ENCODE measurements around the gene ZFYVE28. TPM values are rescaled to one million over a fixed set of nuclear protein-coding genes. Genes with fewer than 3 reads are reported as not detected.

The ZFYVE28 gene
- total RNA-seq, 1 donor from 2014 or later: 2.0 TPM

GRCh38 chr4:2243681-2244380, 174.6 kb downstream of the ZFYVE28 start:
- Histone ChIP-seq H3K4me3 (ENCODE audit: low read depth, low read length) (no peak overlapping the region), H3K27me3 (ENCODE audit: control insufficient read depth, insufficient read depth, low read length) (no peaks in the 10 kb centered on the region), H3K36me3 (ENCODE audit: control insufficient read depth, insufficient read depth, low read length) (no peaks in the 10 kb centered on the region)
- TF ChIP-seq CTCF (IDR thresholded peaks at IDR 0.05; ENCODE audit: insufficient read depth, low read length, poor library complexity, severe bottlenecking): peak; percentile 27
- DNase-seq (ENCODE audit: low read depth): no peak

- TF ChIP-seq CTCF (IDR thresholded peaks at IDR 0.05; ENCODE audit: insufficient read depth, low read length, poor library complexity, severe bottlenecking): no peak
- Histone ChIP-seq H3K4me3 (ENCODE audit: low read depth, low read length) (peak within 1 kb of the TSS; percentile 98), H3K27me3 (ENCODE audit: control insufficient read depth, insufficient read depth, low read length) (no peaks in the 10 kb centered on the region)
Observed at GRCh38 chr4:2241410-2242353, 176.8 kb downstream of the ZFYVE28 start, which contains the start of the genes HAUS3 and POLN. Gene HAUS3 (minus strand): TSS chr4:2242121. CDS start chr4:2240946, 1,175 bp downstream. Gene POLN (minus strand): TSS chr4:2242121. CDS start chr4:2229231, 12,890 bp downstream.

GRCh38 chr4:2241003-2241402, 177.4 kb downstream of the ZFYVE28 start:
- TF ChIP-seq CTCF (IDR thresholded peaks at IDR 0.05; ENCODE audit: insufficient read depth, low read length, poor library complexity, severe bottlenecking): no peak
- Histone ChIP-seq H3K27me3 (ENCODE audit: control insufficient read depth, insufficient read depth, low read length) (no peaks in the 10 kb centered on the region), H3K4me3 (ENCODE audit: low read depth, low read length) (peak overlapping the region; percentile 98), H3K36me3 (ENCODE audit: control insufficient read depth, insufficient read depth, low read length) (no peaks in the 10 kb centered on the region)
- DNase-seq (ENCODE audit: low read depth): no peak

More at GRCh38 chr4:2241410-2242353, 176.8 kb downstream of the ZFYVE28 start, which contains the start of the genes HAUS3 and POLN:
- DNase-seq (ENCODE audit: low read depth): peak; percentile 70
- H3K36me3 ChIP-seq (ENCODE audit: control insufficient read depth, insufficient read depth, low read length): no peaks in the 10 kb centered on the region

- H3K4me3 ChIP-seq (ENCODE audit: low read depth, low read length): no peak overlapping the region
- DNase-seq (ENCODE audit: low read depth): no peak
- H3K27me3 ChIP-seq (ENCODE audit: control insufficient read depth, insufficient read depth, low read length): no peaks in the 10 kb centered on the region
- no peaks in the 10 kb centered on the region for H3K36me3 ChIP-seq (ENCODE audit: control insufficient read depth, insufficient read depth, low read length)
- no peak for TF ChIP-seq CTCF (IDR thresholded peaks at IDR 0.05; ENCODE audit: insufficient read depth, low read length, poor library complexity, severe bottlenecking)
Observed at GRCh38 chr4:2236944-2237666, 181.3 kb downstream of the ZFYVE28 start.

- TF ChIP-seq CTCF (IDR thresholded peaks at IDR 0.05; ENCODE audit: insufficient read depth, low read length, poor library complexity, severe bottlenecking): no peak
- DNase-seq (ENCODE audit: low read depth): no peak
- no peak overlapping the region for H3K4me3 ChIP-seq (ENCODE audit: low read depth, low read length)
Observed at GRCh38 chr4:2231082-2231481, 187.4 kb downstream of the ZFYVE28 start.

More at GRCh38 chr4:2231082-2231481, 187.4 kb downstream of the ZFYVE28 start:
- H3K36me3 ChIP-seq (ENCODE audit: control insufficient read depth, insufficient read depth, low read length): no peaks in the 10 kb centered on the region
- H3K27me3 ChIP-seq (ENCODE audit: control insufficient read depth, insufficient read depth, low read length): no peaks in the 10 kb centered on the region

All from kidney epithelial cell (primary cell).